Measurements from ENCODE around the gene S100A3.

DNA sequence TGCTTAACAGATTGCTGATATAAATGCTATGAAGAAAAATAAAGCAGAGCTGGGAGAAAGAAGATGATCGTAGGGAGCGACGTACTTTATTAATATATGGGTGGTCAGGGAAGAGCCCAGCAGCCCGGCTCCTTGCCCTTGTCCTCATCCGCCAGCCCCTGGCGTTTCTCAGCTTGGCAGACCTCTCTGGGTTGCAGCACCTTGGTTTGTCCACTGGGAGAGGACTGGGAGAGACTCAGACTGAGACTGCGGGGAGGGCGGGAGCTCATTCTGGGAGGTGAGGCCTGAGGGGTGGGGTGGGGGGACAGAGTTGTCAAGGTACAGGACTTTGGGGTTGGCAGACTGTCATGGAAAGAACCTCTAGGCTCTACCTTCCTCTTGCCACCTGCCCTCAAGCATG lies 3.3 kb upstream of the S100A3 start:
- TF ChIP-seq, protein P1, sequence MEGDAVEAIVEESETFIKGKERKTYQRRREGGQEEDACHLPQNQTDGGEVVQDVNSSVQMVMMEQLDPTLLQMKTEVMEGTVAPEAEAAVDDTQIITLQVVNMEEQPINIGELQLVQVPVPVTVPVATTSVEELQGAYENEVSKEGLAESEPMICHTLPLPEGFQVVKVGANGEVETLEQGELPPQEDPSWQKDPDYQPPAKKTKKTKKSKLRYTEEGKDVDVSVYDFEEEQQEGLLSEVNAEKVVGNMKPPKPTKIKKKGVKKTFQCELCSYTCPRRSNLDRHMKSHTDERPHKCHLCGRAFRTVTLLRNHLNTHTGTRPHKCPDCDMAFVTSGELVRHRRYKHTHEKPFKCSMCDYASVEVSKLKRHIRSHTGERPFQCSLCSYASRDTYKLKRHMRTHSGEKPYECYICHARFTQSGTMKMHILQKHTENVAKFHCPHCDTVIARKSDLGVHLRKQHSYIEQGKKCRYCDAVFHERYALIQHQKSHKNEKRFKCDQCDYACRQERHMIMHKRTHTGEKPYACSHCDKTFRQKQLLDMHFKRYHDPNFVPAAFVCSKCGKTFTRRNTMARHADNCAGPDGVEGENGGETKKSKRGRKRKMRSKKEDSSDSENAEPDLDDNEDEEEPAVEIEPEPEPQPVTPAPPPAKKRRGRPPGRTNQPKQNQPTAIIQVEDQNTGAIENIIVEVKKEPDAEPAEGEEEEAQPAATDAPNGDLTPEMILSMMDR (IDR thresholded peaks at IDR 0.05 in 4 of 5, conservative IDR thresholded peaks at IDR 0.05 in 1 of 5), result no peak
- no peak for TF ChIP-seq POLR2A (IDR thresholded peaks at IDR 0.05)
